Anterior cingulate cortex (tissue), 58 donors: ENCODE data around the gene USF3.
A peak's percentile ranks its signal among the peaks of the same experiment; 100 is the strongest.

ENCODE experiments used
- DNase-seq, 58 donors: peaks; one replicate each; lab custom pipeline; 2025; lab: John Stamatoyannopoulos, UW

The USF3 gene

DNA sequence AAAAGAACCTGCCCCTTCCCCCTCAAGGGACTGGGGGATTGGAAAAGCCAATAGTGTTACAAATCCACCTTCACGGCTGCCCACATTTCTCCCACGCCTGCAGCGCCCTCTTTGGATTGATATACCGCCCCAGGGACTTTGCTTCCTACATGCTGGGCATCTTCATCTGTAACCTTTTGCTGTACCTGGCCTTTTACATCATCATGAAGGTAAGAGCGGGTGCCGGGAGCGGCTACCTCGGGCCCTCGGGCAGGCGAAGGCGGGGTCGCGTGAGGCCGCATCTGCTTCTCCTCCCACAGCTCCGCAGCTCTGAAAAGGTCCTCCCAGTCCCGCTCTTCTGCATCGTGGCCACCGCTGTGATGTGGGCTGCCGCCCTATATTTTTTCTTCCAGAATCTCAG lies 73.1 kb downstream of the USF3 start:
- no peak for DNase-seq

DNA sequence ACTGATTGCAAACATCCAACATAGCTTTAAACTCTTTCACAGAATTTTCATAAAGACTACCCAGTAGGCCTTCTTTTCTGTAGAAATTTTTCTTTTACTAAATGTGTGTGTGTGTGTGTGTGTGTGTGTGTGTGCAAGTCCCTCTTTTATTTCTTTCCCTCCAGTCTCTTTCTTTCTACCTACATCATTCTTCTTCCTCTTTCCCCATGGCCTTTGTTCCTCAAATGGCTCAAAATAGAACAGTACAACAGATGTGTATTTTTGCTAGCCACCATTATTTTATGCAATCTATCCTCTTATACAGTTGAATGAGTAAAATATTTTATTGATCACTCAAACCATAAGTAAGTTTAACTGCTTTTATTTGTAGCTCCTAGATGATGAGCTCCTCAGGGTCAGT lies 76.4 kb downstream of the USF3 start:
- DNase-seq, result no peak

DNA sequence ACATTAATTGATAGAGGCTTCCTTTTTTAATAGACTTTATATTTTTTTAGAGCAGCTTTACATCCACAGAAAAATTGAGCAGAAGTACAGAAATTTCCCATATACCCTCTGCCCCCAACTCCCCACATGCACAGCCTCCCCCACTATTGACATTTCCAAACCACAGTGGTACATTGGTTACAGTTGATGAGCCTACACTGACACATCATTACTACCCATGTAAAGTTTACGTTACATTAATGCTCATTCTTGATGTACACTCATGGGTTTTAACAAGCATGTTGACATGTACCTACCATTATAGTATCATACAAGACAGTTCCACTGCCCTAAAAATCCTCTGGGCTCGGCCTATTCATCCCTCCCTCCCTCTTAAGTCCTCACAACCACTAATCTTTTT lies 78.7 kb downstream of the USF3 start:
- no peak for DNase-seq

DNA sequence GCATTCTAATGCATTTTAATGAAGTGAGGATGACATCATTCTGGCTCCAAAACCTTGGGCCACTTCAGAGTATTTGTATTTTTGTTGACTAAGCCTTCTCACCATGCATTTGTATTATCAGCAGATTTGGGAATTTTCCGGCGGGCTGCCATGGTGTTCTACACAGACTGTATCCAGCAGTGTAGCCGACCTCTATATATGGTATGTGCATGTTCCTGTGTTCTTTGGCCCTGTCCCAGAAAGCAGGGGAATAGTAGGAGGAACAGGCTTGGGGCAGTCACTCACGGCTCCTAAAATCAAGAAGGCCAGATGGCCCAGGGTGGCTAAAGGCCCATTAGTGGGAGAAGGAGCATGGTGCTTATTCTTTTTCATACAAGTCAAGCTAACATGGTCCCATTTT lies 80.5 kb downstream of the USF3 start:
- no peak for DNase-seq

DNA sequence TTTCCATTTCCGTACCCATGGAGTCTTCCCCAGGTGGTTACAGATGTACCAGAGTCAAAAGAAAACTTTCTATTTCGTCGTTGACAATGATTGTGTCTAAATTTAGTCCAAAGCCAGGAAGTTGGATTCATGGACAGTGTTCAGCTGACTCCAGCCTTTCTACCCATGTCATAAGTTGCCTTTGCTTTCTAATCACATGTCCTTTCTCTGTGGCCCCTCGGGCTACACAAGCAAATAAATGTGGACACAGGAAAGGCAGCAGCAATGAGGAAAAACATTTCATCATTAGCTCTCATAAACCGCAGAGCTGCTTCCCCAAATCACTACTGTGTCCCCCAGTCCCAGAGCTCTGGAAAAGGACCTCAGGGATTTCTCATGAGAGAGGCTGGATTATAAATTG lies 82.0 kb downstream of the USF3 start:
- no peak for DNase-seq

DNA sequence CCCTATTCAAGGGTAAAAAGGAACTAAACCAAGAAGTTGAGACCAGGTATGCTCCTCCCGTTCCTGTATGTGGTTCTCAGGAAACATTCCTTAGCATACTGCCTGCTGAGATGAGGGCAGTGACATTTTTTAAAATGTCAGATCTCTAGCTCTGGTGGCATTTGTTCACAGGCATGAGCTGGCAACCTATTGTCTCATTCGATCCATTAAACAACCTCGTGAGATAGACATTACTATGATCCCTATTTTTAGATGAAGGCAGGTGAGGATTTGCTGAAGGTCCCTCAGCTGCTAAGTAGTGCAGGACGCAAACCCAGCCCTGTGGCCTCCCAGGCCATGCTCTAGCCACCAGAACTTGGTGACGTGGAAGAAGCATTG lies 89.2 kb downstream of the USF3 start:
- no peak for DNase-seq

DNA sequence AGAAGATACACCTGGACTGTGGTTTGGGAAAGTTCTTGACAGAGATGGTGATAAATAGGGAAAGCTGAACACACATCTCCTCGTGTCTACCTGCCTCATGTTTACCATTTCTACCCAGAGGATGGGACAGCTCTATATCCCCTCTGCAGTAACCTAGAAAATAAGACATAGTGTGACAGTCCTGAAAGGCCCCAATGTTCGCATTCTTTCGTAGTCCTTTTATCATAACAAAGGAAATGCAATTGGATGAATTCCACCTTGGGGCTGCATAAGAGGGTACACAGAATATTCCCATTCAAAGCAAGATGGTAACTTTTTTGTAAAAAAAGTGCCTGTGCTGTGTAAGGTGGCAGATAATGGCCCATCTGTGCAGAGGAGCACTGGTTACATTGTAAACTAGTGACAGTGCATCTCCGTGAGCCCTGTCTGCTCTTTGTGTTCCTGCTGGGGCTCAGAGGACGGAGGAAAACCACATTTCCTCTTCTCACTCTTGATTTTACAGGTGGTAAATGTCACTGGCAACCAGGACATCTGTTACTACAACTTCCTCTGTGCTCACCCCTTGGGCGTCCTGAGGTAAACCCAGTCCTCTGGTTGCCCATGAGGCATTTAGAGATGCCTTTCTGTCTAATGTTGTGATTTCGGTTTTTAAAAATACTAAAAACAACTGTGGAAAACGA lies 89.8 kb downstream of the USF3 start:
- no peak for DNase-seq

DNA sequence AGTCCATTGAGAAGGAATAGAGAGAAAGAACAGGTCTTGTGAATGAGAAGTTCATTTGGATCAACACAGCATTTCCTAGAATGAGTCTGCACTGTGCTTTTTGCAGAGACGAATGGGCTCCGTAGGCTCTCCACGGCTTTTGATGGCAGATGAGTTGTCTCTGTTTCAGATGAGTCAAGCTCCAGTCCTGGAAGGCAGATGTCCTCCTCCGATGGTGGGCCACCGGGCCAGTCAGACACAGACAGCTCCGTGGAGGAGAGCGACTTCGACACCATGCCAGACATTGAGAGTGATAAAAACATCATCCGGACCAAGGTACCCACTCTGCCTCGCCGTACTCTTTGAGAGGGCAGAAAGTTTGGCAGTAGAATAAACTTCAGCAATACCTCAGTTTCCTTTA lies 93.6 kb downstream of the USF3 start:
- DNase-seq, result peak in 5 of 58 donors; percentile 3 to 21 (median 13)

DNA sequence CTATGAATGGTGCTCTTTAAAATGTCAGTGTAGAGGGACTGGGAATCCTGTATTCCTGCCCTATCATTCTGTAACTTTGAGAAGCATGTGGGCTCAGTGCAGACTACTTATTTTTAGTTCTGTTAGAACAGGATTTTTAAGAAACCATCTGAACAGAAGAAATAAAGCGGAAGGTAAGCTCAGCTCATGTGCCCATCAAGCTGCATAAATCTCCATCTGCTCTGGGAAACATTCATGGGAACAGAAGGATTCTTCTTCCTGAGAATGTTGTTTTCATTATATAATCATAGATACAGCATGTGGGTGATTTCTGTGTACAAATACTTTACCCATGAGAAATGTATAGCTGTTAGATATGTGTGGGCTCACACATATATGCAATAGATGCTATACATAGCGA lies 94.2 kb downstream of the USF3 start:
- peak in 1 of 58 donors; percentile 35 for DNase-seq

DNA sequence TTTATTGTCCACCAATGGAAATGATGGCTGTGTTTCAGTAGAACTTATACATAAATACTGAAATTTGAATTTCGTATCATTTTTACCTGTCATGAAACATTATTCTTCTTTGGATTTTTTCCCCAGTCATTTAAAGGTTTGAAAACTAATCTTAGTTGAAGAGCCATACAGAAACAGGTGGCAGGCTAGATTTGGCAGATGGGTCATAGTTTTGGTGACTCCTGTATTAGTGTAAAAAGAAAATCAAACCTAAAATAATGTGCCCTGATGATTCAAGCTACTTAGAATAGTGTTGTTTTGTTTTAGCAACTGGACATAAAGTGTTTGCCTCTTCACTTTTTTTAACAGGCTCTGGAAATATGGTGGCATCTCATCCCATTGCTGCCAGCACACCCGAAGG lies 95.2 kb downstream of the USF3 start:
- DNase-seq, result no peak

DNA sequence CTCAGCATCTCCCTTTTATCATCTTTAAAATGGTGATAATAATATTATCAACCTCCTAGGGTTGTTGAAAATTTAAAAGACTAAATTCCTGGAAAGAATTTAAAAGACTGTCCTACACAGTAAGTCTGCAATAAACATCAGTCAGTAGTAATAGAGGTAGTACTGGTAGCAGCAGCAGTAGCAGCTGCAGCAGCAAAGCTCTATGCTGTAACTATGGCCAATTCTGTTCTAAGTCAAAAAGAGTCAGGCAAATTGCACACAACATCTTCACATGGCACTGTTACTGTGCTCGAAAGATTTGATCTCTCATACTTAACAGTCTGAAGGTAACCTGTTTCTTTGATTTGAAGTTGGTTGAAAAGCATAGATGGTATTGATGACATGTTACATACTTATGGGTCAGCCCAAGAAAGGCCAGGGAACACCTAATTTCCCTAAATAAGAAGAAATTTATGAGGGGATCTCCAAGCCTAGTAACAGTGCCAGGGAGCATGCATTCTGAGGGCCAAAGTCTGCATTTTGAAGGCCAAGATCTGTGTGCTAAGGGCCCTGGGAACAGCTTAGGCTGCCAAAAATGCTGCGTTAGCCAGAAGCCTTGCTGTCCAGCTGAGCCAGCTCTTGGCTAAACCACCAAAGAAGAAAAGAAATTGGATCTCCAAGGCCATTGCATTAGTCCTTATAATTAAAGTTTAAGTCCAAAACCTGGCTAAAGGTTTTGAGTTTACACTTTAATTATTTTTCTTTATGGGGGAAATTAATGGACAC lies 95.8 kb downstream of the USF3 start:
- peak in 22 of 58 donors; percentile 4 to 70 (median 30) for DNase-seq
